Testis (tissue), 3 donors: ENCODE measurements around the gene RPS15. TPM values are rescaled to one million over a fixed set of nuclear protein-coding genes. Genes with fewer than 3 reads are reported as not detected.
A peak's percentile ranks its signal among the peaks of the same experiment; 100 is the strongest.

Experiments
- DNase-seq: peaks from one replicate; pipeline ENCODE4 v3.0.0-alpha.2; 2019
- H3K27ac ChIP-seq, 2 donors: fragments of 200-600 bp; sonication (generic); one replicate each; pipeline ENCODE4 v1.5.1; 2019
- H3K27me3 ChIP-seq: fragments of 200-600 bp; sonication (generic); one replicate; pipeline ENCODE4 v1.5.1; 2019
- H3K36me3 ChIP-seq: fragments of 200-600 bp; sonication (generic); one replicate; pipeline ENCODE4 v1.5.1; 2017; ENCODE audit warnings: low read depth; ENCODE audit errors: missing control alignments
- H3K4me1 ChIP-seq: fragments of 200-600 bp; sonication (generic); one replicate; pipeline ENCODE4 v1.5.1; 2019
- H3K4me3 ChIP-seq, 2 donors: fragments of 200-600 bp; sonication (generic); one replicate each; pipeline ENCODE4 v1.5.1; 2017 to 2019
- H3K9me3 ChIP-seq: fragments of 200-600 bp; sonication (generic); one replicate; pipeline ENCODE4 v1.5.1; 2017
- CTCF ChIP-seq, 3 experiments: fragments of 450-650 bp in 2 of 3; fragments of 200-600 bp in 1 of 3; sonication (generic) in 1 of 3; IDR thresholded peaks; one replicate each; pipeline ENCODE4 v1.5.1; 2016 to 2019; ENCODE audit warnings: antibody characterized with exemption in 3 of 3, mild to moderate bottlenecking in 2 of 3, moderate library complexity in 1 of 3
- POLR2A ChIP-seq: fragments of 450-650 bp; IDR thresholded peaks from one replicate; pipeline ENCODE4 v1.6.1; 2017; ENCODE audit warnings: antibody characterized with exemption, mild to moderate bottlenecking, moderate library complexity
- WGBS, 2 donors: methylation state at CpG; one replicate each; pipeline ENCODE4 v1.1.5; 2018; 5-methylcytosine and 5-hydroxymethylcytosine counted together
- intact Hi-C: fragments of 100-400 bp; cut with DNase I; formaldehyde crosslinking; loops from one replicate; pipeline ENCODE4 v1.15.1; 2023; ENCODE audit warnings: low total_unique reads
- polyA plus RNA-seq: library from polyadenylated mRNA; stranded (reverse); fragments of 350-450 nt; fragmentation: Illumina TruSeq; extraction: RNeasy Lipid Tissue Mini Kit (QIAGEN cat#74804); gene quantifications from one replicate; pipeline ENCODE4 v1.2.3, GENCODE V29; 2014; ENCODE audit warnings: low read depth, low replicate concordance; ENCODE audit not compliant: insufficient read depth
- total RNA-seq, 2 donors: library from RNA; depleted of rRNA; stranded (reverse); fragments of >200 nt; gene quantifications; one replicate each; pipeline ENCODE4 v1.2.3, GENCODE V29; 2016

Gene RPS15
- total and polyA plus RNA-seq, 3 donors from 2014 or later = 768 to 1,750 (median 1,248) TPM

GRCh38 chr19:1461862-1462261 lies 23.7 kb downstream of the RPS15 start:
- TF ChIP-seq CTCF (IDR thresholded peaks at IDR 0.05) (no peak), POLR2A (no peak)
- H3K4me1 ChIP-seq = peaks cover 6% of the 10 kb centered on the region
- no peak for DNase-seq
- H3K27ac ChIP-seq = no peak overlapping the region
- H3K27me3 ChIP-seq = no peaks in the 10 kb centered on the region
- intact Hi-C loops = no loop called here
- H3K9me3 ChIP-seq = no peaks in the 10 kb centered on the region
- no peak overlapping the region for H3K4me3 ChIP-seq
- H3K36me3 ChIP-seq = no peaks in the 10 kb centered on the region
- WGBS, 2 donors = 96% methylated on average over 9 to 24 of the region's 24 CpGs

- peak; percentile 78 for DNase-seq
- 64 to 86% methylated on average over 17 to 51 of the region's 83 CpGs for WGBS, 2 donors
Observed at GRCh38 chr19:1465191-1466016, 27.2 kb downstream of the RPS15 start.

GRCh38 chr19:1466018-1466460 lies 27.8 kb downstream of the RPS15 start:
- peaks cover 17% of the 10 kb centered on the region for H3K4me1 ChIP-seq
- no peaks in the 10 kb centered on the region for H3K27me3 ChIP-seq

More at GRCh38 chr19:1465191-1466016, 27.2 kb downstream of the RPS15 start:
- Histone ChIP-seq H3K4me1 (peaks cover 13% of the 10 kb centered on the region), H3K4me3 (no peak overlapping the region), H3K27me3 (no peaks in the 10 kb centered on the region), H3K36me3 (no peaks in the 10 kb centered on the region), H3K27ac (no peak overlapping the region), H3K9me3 (no peaks in the 10 kb centered on the region)
- TF ChIP-seq CTCF (IDR thresholded peaks at IDR 0.05) (peak; percentile 41 to 56 (median 47)), POLR2A (no peak)
- intact Hi-C loops = no loop called here

GRCh38 chr19:1466461-1467214 lies 28.4 kb downstream of the RPS15 start:
- WGBS, 2 donors = 55% methylated on average over 53 of the region's 70 CpGs; no CpG with 5 or more reads in 1 of the 2 donors
- no peak for TF ChIP-seq POLR2A
- TF ChIP-seq CTCF (IDR thresholded peaks at IDR 0.05) = no peak
- Histone ChIP-seq H3K9me3 (no peaks in the 10 kb centered on the region), H3K36me3 (no peaks in the 10 kb centered on the region), H3K4me1 (peaks cover 23% of the 10 kb centered on the region), H3K27ac (no peak overlapping the region), H3K4me3 (no peak overlapping the region), H3K27me3 (no peaks in the 10 kb centered on the region)
- no peak for DNase-seq
- intact Hi-C loops = no loop called here

More at GRCh38 chr19:1466018-1466460, 27.8 kb downstream of the RPS15 start:
- Histone ChIP-seq H3K27ac (no peak overlapping the region), H3K36me3 (no peaks in the 10 kb centered on the region), H3K9me3 (no peaks in the 10 kb centered on the region), H3K4me3 (no peak overlapping the region)
- TF ChIP-seq CTCF (IDR thresholded peaks at IDR 0.05) = no peak
- WGBS, 2 donors = 58% methylated on average over 37 of the region's 41 CpGs; no CpG with 5 or more reads in 1 of the 2 donors
- intact Hi-C loops = no loop called here
- no peak for DNase-seq
